K562 (cell line): ENCODE results near the gene C1QTNF8. TPM values are rescaled to one million over a fixed set of nuclear protein-coding genes. Genes with fewer than 3 reads are reported as not detected.

Source experiments
- ATAC-seq: fragments of 200-7000 bp; cut with Tn5 transposase; 3 replicates; pipeline ENCODE4 v1.9.1; 2020; ENCODE audit warnings: moderate library complexity
- BruUV-seq: library from RNA; stranded (reverse); fragments of 400-500 nt; replicated peaks from 2 replicates; lab custom pipeline; 2021; lab: Mats Ljungman, UMichigan
- CTCF ChIA-PET: fragments of 300-600 bp; formaldehyde crosslinking; extraction: SDS; loops from one replicate; lab custom pipeline; 2021; ENCODE audit warnings: low intra/inter-chr PET ratio; lab: Yijun Ruan, JAX
- POLR2A ChIA-PET: fragments of 300-600, 350-650 bp; sonication (Branson Sonifier 250); formaldehyde crosslinking; extraction: SDS; loops from one replicate; lab custom pipeline; 2021; ENCODE audit warnings: antibody characterized with exemption, inconsistent platforms; lab: Yijun Ruan, JAX
- DNase-seq, 4 experiments: peaks; one replicate each; pipeline versions ENCODE4 v3.0.0 to v3.0.0-alpha.2; 2011 to 2018; ENCODE audit warnings: low spot score in 3 of 4, mixed read lengths in 3 of 4; ENCODE audit errors: extremely low read depth in 1 of 4
- FAIRE-seq: peaks from 2 replicates; lab custom pipeline; 2011; peaks lifted over from hg19 to GRCh38; lab: Jason Lieb, UNC
- H2AFZ ChIP-seq: 2 replicates; pipeline ENCODE4 v1.6.0; 2011; ENCODE audit warnings: low read depth, low read length, control low read depth, inconsistent platforms
- H3K27ac ChIP-seq: fragments of 200-600 bp; 3 replicates; pipeline ENCODE4 v1.8.0; 2011; ENCODE audit warnings: low read depth, mild to moderate bottlenecking, control low read depth, inconsistent platforms, low read length, moderate library complexity, mixed read lengths; ENCODE audit errors: extremely low read depth
- H3K27me3 ChIP-seq, 2 experiments: fragments of 300-600 bp in 1 of 2; 2 replicates in 1 of 2; 3 replicates in 1 of 2; pipeline versions ENCODE4 v1.6.0 to v1.8.0; 2011; ENCODE audit warnings: inconsistent platforms in 2 of 2, low read length in 2 of 2, mild to moderate bottlenecking in 1 of 2, mixed read lengths in 1 of 2, moderate library complexity in 1 of 2; ENCODE audit not compliant: control insufficient read depth in 2 of 2, insufficient read depth in 2 of 2
- H3K36me3 ChIP-seq: fragments of 300-600 bp; 3 replicates; pipeline ENCODE4 v1.8.0; 2011; ENCODE audit warnings: mild to moderate bottlenecking, low read length, inconsistent platforms; ENCODE audit not compliant: control insufficient read depth, insufficient read depth
- H3K4me1 ChIP-seq, 2 experiments: fragments of 200-600 bp in 1 of 2; replicated peaks in 1 of 2; 2 replicates in 1 of 2; 3 replicates in 1 of 2; pipeline versions ENCODE4 v1.5.1 to v1.8.0; 2011; ENCODE audit warnings: inconsistent platforms in 2 of 2, low read length in 2 of 2, mild to moderate bottlenecking in 1 of 2, mixed read lengths in 1 of 2, moderate library complexity in 1 of 2; ENCODE audit not compliant: control insufficient read depth in 2 of 2, insufficient read depth in 2 of 2
- H3K4me2 ChIP-seq: 2 replicates; pipeline ENCODE4 v1.6.1; 2011; ENCODE audit warnings: low read length, control low read depth, inconsistent platforms, mixed read lengths; ENCODE audit not compliant: insufficient read depth
- H3K4me3 ChIP-seq: fragments of 200-600 bp; sonication (generic), shearing (Covaris generic); 2 replicates; pipeline ENCODE4 v1.5.1; 2016; ENCODE audit warnings: control low read depth, inconsistent platforms
- H3K79me2 ChIP-seq: fragments of 200-600 bp; 3 replicates; pipeline ENCODE4 v1.8.0; 2011; ENCODE audit warnings: low read length, inconsistent platforms; ENCODE audit not compliant: control insufficient read depth, insufficient read depth
- H3K9ac ChIP-seq, 2 experiments: 2 replicates each; pipeline versions ENCODE4 v1.6.0 to v1.6.1; 2011; ENCODE audit warnings: low read depth in 2 of 2, low read length in 2 of 2, control low read depth in 1 of 2, inconsistent platforms in 1 of 2, mild to moderate bottlenecking in 1 of 2, mixed read lengths in 1 of 2; ENCODE audit not compliant: insufficient read depth in 1 of 2
- H3K9me1 ChIP-seq: one replicate; pipeline ENCODE4 v1.6.0; 2011; ENCODE audit warnings: inconsistent platforms, mild to moderate bottlenecking, low read length, moderate library complexity; ENCODE audit not compliant: control insufficient read depth, insufficient read depth
- H3K9me3 ChIP-seq: replicated peaks from 2 replicates; pipeline ENCODE4 v1.5.1; 2011; ENCODE audit warnings: low read depth, low read length, inconsistent platforms; ENCODE audit not compliant: control insufficient read depth, insufficient read depth
- H4K20me1 ChIP-seq: replicated peaks from 2 replicates; pipeline ENCODE4 v1.6.1; 2011; ENCODE audit warnings: low read length, inconsistent platforms, mixed read lengths; ENCODE audit not compliant: control insufficient read depth, insufficient read depth
- HOXB6 ChIP-seq: fragments of 250-450 bp; sonication (Bioruptor Pico); IDR thresholded peaks from 2 replicates; pipeline ENCODE4 v1.5.1; 2022; ENCODE audit warnings: mild to moderate bottlenecking, borderline replicate concordance
- ZFP36 ChIP-seq: fragments of 150-350 bp; IDR thresholded peaks from 2 replicates; pipeline ENCODE4 v1.6.1; 2018; ENCODE audit warnings: low read length, low read depth; ENCODE audit not compliant: partially characterized antibody
- WGBS: fragments of 100-300 bp; shearing (Covaris generic); methylation state at CpG from one replicate; pipeline ENCODE4 v1.1.6; 2016; ENCODE audit warnings: low coverage, mixed read lengths; ENCODE audit not compliant: insufficient coverage; ENCODE audit errors: missing lambda C conversion rate; 5-methylcytosine and 5-hydroxymethylcytosine counted together
- in situ Hi-C: fragments of 300-500 bp; cut with MboI; formaldehyde crosslinking; loops from 4 replicates; pipeline ENCODE4 v1.15.0; 2018; ENCODE audit warnings: inconsistent platforms, mixed read lengths
- intact Hi-C: fragments of 100-400 bp; cut with micrococcal nuclease; formaldehyde crosslinking; loops from 2 replicates; pipeline ENCODE4 v1.14.2; 2022
- polyA plus RNA-seq, 8 experiments: library from polyadenylated mRNA; depleted of rRNA in 4 of 8; stranded (reverse) in 5 of 8; unstranded in 3 of 8; fragments of >200 nt; fragmentation: Nextera tagmentation in 2 of 8; fragmentation: Illumina TruSeq in 1 of 8; extraction: Ambion mirVana in 2 of 8; extraction: Trizol in 1 of 8; gene quantifications; 2 replicates each; pipeline versions ENCODE4 v1.2.1 to v1.2.3, GENCODE V29; 2011 to 2014; ENCODE audit warnings: inconsistent platforms in 1 of 8, missing spikeins in 1 of 8
- total RNA-seq, 7 experiments: library from RNA; depleted of rRNA in 6 of 7; stranded (reverse); fragments of >200 nt in 6 of 7; fragmentation: Illumina TruSeq in 2 of 7; extraction: Trizol in 2 of 7; gene quantifications; 2 replicates each; pipeline versions ENCODE4 v1.2.1 to v1.2.3, GENCODE V29; 2011 to 2021; ENCODE audit warnings: low replicate concordance in 1 of 7
- TF ChIP-seq, protein P1 (sequence below): fragments of 450-650 bp; IDR thresholded peaks from 2 replicates; pipeline ENCODE4 v1.6.1; 2018; ENCODE audit not compliant: partially characterized antibody

Gene C1QTNF8
- total and polyA plus RNA-seq, 9 of the 15 experiments (the other 6 are each of a cell fraction or from before 2014, with no cell fraction given), result not detected

DNA sequence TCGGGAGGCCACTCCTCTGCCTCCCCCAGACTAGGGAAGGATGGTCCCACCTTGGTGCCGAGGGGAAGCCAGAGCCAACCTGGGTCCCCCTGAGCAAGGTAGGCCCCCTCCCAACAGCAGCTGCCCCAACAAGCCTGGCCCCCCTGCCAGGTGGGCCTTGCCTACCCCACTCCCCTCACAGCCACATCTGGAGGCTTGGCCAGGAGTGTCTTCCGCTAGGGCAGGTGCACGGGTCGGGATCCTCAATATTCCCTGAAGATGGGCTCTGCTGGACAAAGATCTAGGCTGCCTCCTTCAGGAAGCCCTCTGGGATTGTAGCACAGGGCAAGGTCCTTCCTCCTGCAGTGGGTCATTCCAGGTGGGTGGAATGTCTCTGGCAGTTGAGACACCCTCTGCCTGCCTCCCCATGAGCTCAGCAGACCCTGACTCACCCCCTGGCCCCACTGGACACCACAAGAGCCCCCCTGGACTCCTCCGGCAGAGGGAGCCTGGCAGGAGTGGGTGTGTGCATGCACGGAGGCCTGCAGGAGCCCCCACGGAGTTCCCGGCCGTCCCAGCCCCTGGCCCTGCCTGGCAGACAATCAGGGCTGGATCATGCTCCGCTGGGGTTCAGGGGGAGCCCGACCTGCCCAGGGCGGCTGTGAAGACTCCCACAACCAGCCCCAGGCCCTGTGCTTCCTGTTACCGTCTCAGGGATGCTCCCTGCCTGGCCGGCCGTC is 435 bp downstream of the C1QTNF8 start:
- intact Hi-C loops, result no loop called here
- TF ChIP-seq, protein P1, sequence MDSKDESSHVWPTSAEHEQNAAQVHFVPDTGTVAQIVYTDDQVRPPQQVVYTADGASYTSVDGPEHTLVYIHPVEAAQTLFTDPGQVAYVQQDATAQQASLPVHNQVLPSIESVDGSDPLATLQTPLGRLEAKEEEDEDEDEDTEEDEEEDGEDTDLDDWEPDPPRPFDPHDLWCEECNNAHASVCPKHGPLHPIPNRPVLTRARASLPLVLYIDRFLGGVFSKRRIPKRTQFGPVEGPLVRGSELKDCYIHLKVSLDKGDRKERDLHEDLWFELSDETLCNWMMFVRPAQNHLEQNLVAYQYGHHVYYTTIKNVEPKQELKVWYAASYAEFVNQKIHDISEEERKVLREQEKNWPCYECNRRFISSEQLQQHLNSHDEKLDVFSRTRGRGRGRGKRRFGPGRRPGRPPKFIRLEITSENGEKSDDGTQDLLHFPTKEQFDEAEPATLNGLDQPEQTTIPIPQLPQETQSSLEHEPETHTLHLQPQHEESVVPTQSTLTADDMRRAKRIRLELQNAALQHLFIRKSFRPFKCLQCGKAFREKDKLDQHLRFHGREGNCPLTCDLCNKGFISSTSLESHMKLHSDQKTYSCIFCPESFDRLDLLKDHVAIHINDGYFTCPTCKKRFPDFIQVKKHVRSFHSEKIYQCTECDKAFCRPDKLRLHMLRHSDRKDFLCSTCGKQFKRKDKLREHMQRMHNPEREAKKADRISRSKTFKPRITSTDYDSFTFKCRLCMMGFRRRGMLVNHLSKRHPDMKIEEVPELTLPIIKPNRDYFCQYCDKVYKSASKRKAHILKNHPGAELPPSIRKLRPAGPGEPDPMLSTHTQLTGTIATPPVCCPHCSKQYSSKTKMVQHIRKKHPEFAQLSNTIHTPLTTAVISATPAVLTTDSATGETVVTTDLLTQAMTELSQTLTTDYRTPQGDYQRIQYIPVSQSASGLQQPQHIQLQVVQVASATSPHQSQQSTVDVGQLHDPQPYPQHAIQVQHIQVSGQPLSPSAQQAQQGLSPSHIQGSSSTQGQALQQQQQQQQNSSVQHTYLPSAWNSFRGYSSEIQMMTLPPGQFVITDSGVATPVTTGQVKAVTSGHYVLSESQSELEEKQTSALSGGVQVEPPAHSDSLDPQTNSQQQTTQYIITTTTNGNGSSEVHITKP, result peak; percentile 15
- TF ChIP-seq ZFP36, result peak; percentile 93
- no peak for TF ChIP-seq HOXB6 (CRISPR knock-in tag)
- TF ChIP-seq, all 486 proteins: peak for 2
- H4K20me1 ChIP-seq, result peaks cover 2% of the 10 kb centered on the region; the same call in 1 of the 2 replicates
- H3K4me1 ChIP-seq, result peaks cover 0 to 64% of the 10 kb centered on the region in 2 experiments; a peak in 2 of 5 replicates
- FAIRE-seq, result no peak
- in situ Hi-C loops, result no loop called here
- ChIA-PET POLR2A (interaction anchor here (0.6 kb wide), 1 partner anchor 88 kb away, joined by 3 read pairs; no protein-coding TSS in a partner anchor), CTCF (no interaction called here)
- BruUV-seq, result no TSS peak
- no peak overlapping the region for H3K27ac ChIP-seq
- H3K4me3 ChIP-seq, result no peak overlapping the region
- ATAC-seq, result no peak
- H3K27me3 ChIP-seq, result peaks cover 2 to 49% of the 10 kb centered on the region in 2 experiments; a peak in 3 of 5 replicates
- no peak overlapping the region for H3K9ac ChIP-seq
- H3K36me3 ChIP-seq, result no peaks in the 10 kb centered on the region
- no peaks in the 10 kb centered on the region for H3K79me2 ChIP-seq
- DNase-seq, result no peak
- H3K9me1 ChIP-seq, result no peaks in the 10 kb centered on the region
- peaks cover 3% of the 10 kb centered on the region; the same call in 1 of the 2 replicates for H3K9me3 ChIP-seq
- 1% methylated on average over 11 of the region's 16 CpGs for WGBS
- no peak overlapping the region for H3K4me2 ChIP-seq
- no peak overlapping the region for H2AFZ ChIP-seq
